ENCODE measurements around the gene FAM98A.

FAM98A gene

GRCh38 chr2:33619028-33619427 lies 19.9 kb upstream of the FAM98A start:
- H3K36me3 ChIP-seq (ENCODE audit: control insufficient read depth, insufficient read depth, low read length): no peaks in the 10 kb centered on the region
- H3K9ac ChIP-seq: no peak overlapping the region
- no peak for TF ChIP-seq CTCF (IDR thresholded peaks at IDR 0.05)
- H3K27me3 ChIP-seq (ENCODE audit: control insufficient read depth, insufficient read depth, low read length): no peaks in the 10 kb centered on the region
- H3K4me2 ChIP-seq (ENCODE audit: low read length): no peak overlapping the region
- no peak overlapping the region for H2AFZ ChIP-seq
- H3K4me1 ChIP-seq: peaks cover 24% of the 10 kb centered on the region
- H3K79me2 ChIP-seq: no peaks in the 10 kb centered on the region
- H3K9me3 ChIP-seq (ENCODE audit: control insufficient read depth, low read length): peaks cover 3% of the 10 kb centered on the region
- H3K4me3 ChIP-seq (ENCODE audit: low read depth, low read length): no peak overlapping the region
- H3K27ac ChIP-seq: peak overlapping the region; percentile 92

GRCh38 chr2:33617989-33618388 lies 18.9 kb upstream of the FAM98A start:
- no peak for TF ChIP-seq CTCF (IDR thresholded peaks at IDR 0.05)
- Histone ChIP-seq H3K27ac (peak overlapping the region; percentile 92), H3K4me3 (ENCODE audit: low read depth, low read length) (no peak overlapping the region), H3K4me2 (ENCODE audit: low read length) (no peak overlapping the region), H3K27me3 (ENCODE audit: control insufficient read depth, insufficient read depth, low read length) (no peaks in the 10 kb centered on the region), H3K4me1 (peaks cover 29% of the 10 kb centered on the region), H3K9ac (no peak overlapping the region), H3K79me2 (no peaks in the 10 kb centered on the region), H3K9me3 (ENCODE audit: control insufficient read depth, low read length) (peaks cover 3% of the 10 kb centered on the region), H3K36me3 (ENCODE audit: control insufficient read depth, insufficient read depth, low read length) (no peaks in the 10 kb centered on the region), H2AFZ (no peak overlapping the region)

- Histone ChIP-seq H2AFZ (peak overlapping the region; percentile 4), H3K9ac (no peak overlapping the region), H3K4me2 (ENCODE audit: low read length) (no peak overlapping the region), H3K27ac (peak overlapping the region; percentile 92), H3K79me2 (no peaks in the 10 kb centered on the region), H3K4me1 (peaks cover 34% of the 10 kb centered on the region), H3K9me3 (ENCODE audit: control insufficient read depth, low read length) (peaks cover 3% of the 10 kb centered on the region), H3K36me3 (ENCODE audit: control insufficient read depth, insufficient read depth, low read length) (no peaks in the 10 kb centered on the region), H3K27me3 (ENCODE audit: control insufficient read depth, insufficient read depth, low read length) (no peaks in the 10 kb centered on the region), H3K4me3 (ENCODE audit: low read depth, low read length) (no peak overlapping the region)
- TF ChIP-seq CTCF (IDR thresholded peaks at IDR 0.05): no peak
Observed at GRCh38 chr2:33617401-33617800, 18.3 kb upstream of the FAM98A start.

- Histone ChIP-seq H3K79me2 (no peaks in the 10 kb centered on the region), H3K9me3 (ENCODE audit: control insufficient read depth, low read length) (peaks cover 3% of the 10 kb centered on the region), H3K27me3 (ENCODE audit: control insufficient read depth, insufficient read depth, low read length) (no peaks in the 10 kb centered on the region), H3K9ac (no peak overlapping the region), H2AFZ (peak overlapping the region; percentile 4), H3K4me2 (ENCODE audit: low read length) (no peak overlapping the region), H3K4me1 (peaks cover 37% of the 10 kb centered on the region), H3K36me3 (ENCODE audit: control insufficient read depth, insufficient read depth, low read length) (no peaks in the 10 kb centered on the region), H3K27ac (peak overlapping the region; percentile 92), H3K4me3 (ENCODE audit: low read depth, low read length) (no peak overlapping the region)
- no peak for TF ChIP-seq CTCF (IDR thresholded peaks at IDR 0.05)
Observed at GRCh38 chr2:33616873-33617272, 17.8 kb upstream of the FAM98A start.

- H3K36me3 ChIP-seq (ENCODE audit: control insufficient read depth, insufficient read depth, low read length): no peaks in the 10 kb centered on the region
- peaks cover 37% of the 10 kb centered on the region for H3K4me1 ChIP-seq
- H2AFZ ChIP-seq: no peak overlapping the region
- no peak overlapping the region for H3K9ac ChIP-seq
- no peak overlapping the region for H3K4me2 ChIP-seq (ENCODE audit: low read length)
- peak overlapping the region; percentile 92 for H3K27ac ChIP-seq
- peaks cover 3% of the 10 kb centered on the region for H3K9me3 ChIP-seq (ENCODE audit: control insufficient read depth, low read length)
- H3K79me2 ChIP-seq: no peaks in the 10 kb centered on the region
- no peaks in the 10 kb centered on the region for H3K27me3 ChIP-seq (ENCODE audit: control insufficient read depth, insufficient read depth, low read length)
- TF ChIP-seq CTCF (IDR thresholded peaks at IDR 0.05): no peak
- H3K4me3 ChIP-seq (ENCODE audit: low read depth, low read length): no peak overlapping the region
Observed at GRCh38 chr2:33614190-33614589, 15.1 kb upstream of the FAM98A start.

Data from parathyroid adenoma (tissue), 2 donors.